Large intestine (tissue), 3 donors: ENCODE data around the gene GRM4. TPM values are rescaled to one million over a fixed set of nuclear protein-coding genes. Genes with fewer than 3 reads are reported as not detected.

Experiments used
- DNase-seq, 2 donors: peaks; one replicate each; pipeline versions ENCODE4 v3.0.0 to v3.0.0-alpha.2; 2013
- H3K27ac ChIP-seq: one replicate; pipeline ENCODE4 v1.5.1; 2013; ENCODE audit warnings: low read length
- H3K27me3 ChIP-seq: 2 replicates; pipeline ENCODE4 v1.6.1; 2013; ENCODE audit warnings: low read length; ENCODE audit not compliant: control insufficient read depth, insufficient read depth
- H3K36me3 ChIP-seq: 2 replicates; pipeline ENCODE4 v1.6.1; 2013; ENCODE audit warnings: low read length; ENCODE audit not compliant: control insufficient read depth, insufficient read depth
- H3K4me1 ChIP-seq: one replicate; pipeline ENCODE4 v1.6.1; 2013; ENCODE audit warnings: low read length; ENCODE audit not compliant: control insufficient read depth, insufficient read depth
- H3K4me3 ChIP-seq: one replicate; pipeline ENCODE4 v1.5.1; 2013; ENCODE audit warnings: low read length
- H3K9me3 ChIP-seq: one replicate; pipeline ENCODE4 v1.6.1; 2013; ENCODE audit warnings: mild to moderate bottlenecking, low read depth, low read length, moderate library complexity; ENCODE audit not compliant: control insufficient read depth
- WGBS: methylation state at CpG from one replicate; pipeline ENCODE4 v1.1.5; 2013; ENCODE audit warnings: low lambda C conversion rate; ENCODE audit not compliant: insufficient coverage; 5-methylcytosine and 5-hydroxymethylcytosine counted together
- polyA plus RNA-seq: library from polyadenylated mRNA; unstranded; fragments of 120-200 nt; gene quantifications from one replicate; pipeline ENCODE4 v1.2.1, GENCODE V29; 2013

The GRM4 gene
- polyA plus RNA-seq, 1 donor, result 0.46 TPM

GRCh38 chr6:34062815-34063214, 83.1 kb downstream of the GRM4 start:
- Histone ChIP-seq H3K27ac (no peak overlapping the region), H3K36me3 (no peaks in the 10 kb centered on the region), H3K4me1 (no peaks in the 10 kb centered on the region), H3K9me3 (peaks cover 2% of the 10 kb centered on the region), H3K4me3 (no peak overlapping the region), H3K27me3 (peaks cover 20% of the 10 kb centered on the region)
- no CpG with 5 or more reads among the region's 7 CpGs for WGBS
- no peak for DNase-seq

- H3K4me3 ChIP-seq, result no peak overlapping the region
- no peak for DNase-seq
- no peaks in the 10 kb centered on the region for H3K4me1 ChIP-seq
- WGBS, result 100% methylated on average over 1 of the region's 3 CpGs
- no peaks in the 10 kb centered on the region for H3K36me3 ChIP-seq
- H3K27me3 ChIP-seq, result peaks cover 16% of the 10 kb centered on the region
- H3K27ac ChIP-seq, result no peak overlapping the region
- peaks cover under 1% of the 10 kb centered on the region for H3K9me3 ChIP-seq
Observed at GRCh38 chr6:34062156-34062555, 83.7 kb downstream of the GRM4 start.

GRCh38 chr6:34061348-34061747, 84.5 kb downstream of the GRM4 start:
- no peak overlapping the region for H3K27ac ChIP-seq
- peaks cover 10% of the 10 kb centered on the region for H3K27me3 ChIP-seq
- DNase-seq, result no peak
- no peaks in the 10 kb centered on the region for H3K36me3 ChIP-seq
- peaks cover 2% of the 10 kb centered on the region for H3K4me1 ChIP-seq
- WGBS, result no CpG with 5 or more reads among the region's 3 CpGs
- no peaks in the 10 kb centered on the region for H3K9me3 ChIP-seq
- no peak overlapping the region for H3K4me3 ChIP-seq

- Histone ChIP-seq H3K4me3 (no peak overlapping the region), H3K9me3 (no peaks in the 10 kb centered on the region), H3K36me3 (no peaks in the 10 kb centered on the region), H3K27ac (no peak overlapping the region), H3K4me1 (peaks cover 2% of the 10 kb centered on the region), H3K27me3 (peaks cover 6% of the 10 kb centered on the region)
- WGBS, result no CpG with 5 or more reads among the region's 3 CpGs
- no peak for DNase-seq
Observed at GRCh38 chr6:34059914-34060313, 86.0 kb downstream of the GRM4 start.

GRCh38 chr6:34059136-34059731, 86.7 kb downstream of the GRM4 start:
- no peaks in the 10 kb centered on the region for H3K27me3 ChIP-seq
- 68% methylated on average over 4 of the region's 17 CpGs for WGBS
- no peak overlapping the region for H3K4me3 ChIP-seq
- H3K9me3 ChIP-seq, result no peaks in the 10 kb centered on the region
- peaks cover 2% of the 10 kb centered on the region for H3K4me1 ChIP-seq
- H3K27ac ChIP-seq, result no peak overlapping the region
- no peak for DNase-seq
- no peaks in the 10 kb centered on the region for H3K36me3 ChIP-seq

GRCh38 chr6:34057790-34058189, 88.1 kb downstream of the GRM4 start:
- no CpG with 5 or more reads among the region's 6 CpGs for WGBS
- no peak for DNase-seq
- peaks cover 2% of the 10 kb centered on the region for H3K4me1 ChIP-seq
- H3K27me3 ChIP-seq, result no peaks in the 10 kb centered on the region
- no peak overlapping the region for H3K4me3 ChIP-seq
- no peaks in the 10 kb centered on the region for H3K9me3 ChIP-seq
- H3K36me3 ChIP-seq, result no peaks in the 10 kb centered on the region
- H3K27ac ChIP-seq, result no peak overlapping the region

GRCh38 chr6:34057191-34057590, 88.7 kb downstream of the GRM4 start:
- Histone ChIP-seq H3K36me3 (no peaks in the 10 kb centered on the region), H3K4me1 (peaks cover 2% of the 10 kb centered on the region), H3K4me3 (no peak overlapping the region), H3K9me3 (no peaks in the 10 kb centered on the region), H3K27me3 (no peaks in the 10 kb centered on the region), H3K27ac (no peak overlapping the region)
- WGBS, result no CpG with 5 or more reads among the region's 16 CpGs
- no peak for DNase-seq

GRCh38 chr6:34056305-34057108, 89.4 kb downstream of the GRM4 start:
- Histone ChIP-seq H3K4me1 (peaks cover 2% of the 10 kb centered on the region), H3K27ac (no peak overlapping the region), H3K27me3 (peaks cover 2% of the 10 kb centered on the region), H3K4me3 (no peak overlapping the region), H3K36me3 (no peaks in the 10 kb centered on the region), H3K9me3 (no peaks in the 10 kb centered on the region)
- no CpG with 5 or more reads among the region's 36 CpGs for WGBS
- DNase-seq, result peak; percentile 44 to 65

GRCh38 chr6:34055223-34055933, 90.5 kb downstream of the GRM4 start:
- Histone ChIP-seq H3K27ac (no peak overlapping the region), H3K4me3 (no peak overlapping the region), H3K27me3 (peaks cover 2% of the 10 kb centered on the region), H3K36me3 (no peaks in the 10 kb centered on the region), H3K9me3 (no peaks in the 10 kb centered on the region), H3K4me1 (peaks cover 2% of the 10 kb centered on the region)
- WGBS, result 91% methylated on average over 4 of the region's 18 CpGs
- peak; percentile 42 to 43 for DNase-seq

GRCh38 chr6:34053721-34054120, 92.2 kb downstream of the GRM4 start:
- Histone ChIP-seq H3K9me3 (no peaks in the 10 kb centered on the region), H3K4me3 (no peak overlapping the region), H3K36me3 (no peaks in the 10 kb centered on the region), H3K27ac (no peak overlapping the region), H3K4me1 (peaks cover 2% of the 10 kb centered on the region), H3K27me3 (peaks cover 2% of the 10 kb centered on the region)
- WGBS, result no CpG with 5 or more reads among the region's 8 CpGs
- DNase-seq, result peak in 1 of 2 donors; percentile 11
